Right cardiac atrium (tissue), 5 donors: ENCODE data around the gene CXXC5. TPM values are rescaled to one million over a fixed set of nuclear protein-coding genes. Genes with fewer than 3 reads are reported as not detected.

Source experiments
- ATAC-seq, 2 donors: fragments of 200-7000 bp; cut with Tn5 transposase; one replicate each; pipeline versions ENCODE4 v1.8.0 to v1.9.1; 2020; ENCODE audit warnings: moderate library complexity in 2 of 2, mild to moderate bottlenecking in 1 of 2
- DNase-seq, 3 donors: peaks; one replicate each; pipeline ENCODE4 v3.0.0-alpha.2; 2020
- H3K27ac ChIP-seq: one replicate; pipeline ENCODE4 v1.5.1; 2013; ENCODE audit warnings: mild to moderate bottlenecking, low read length, control low read depth, moderate library complexity
- H3K27me3 ChIP-seq: one replicate; pipeline ENCODE4 v1.6.1; 2013; ENCODE audit not compliant: control insufficient read depth, insufficient read depth
- H3K4me1 ChIP-seq: one replicate; pipeline ENCODE4 v1.6.1; 2013; ENCODE audit warnings: low read length; ENCODE audit not compliant: control insufficient read depth, insufficient read depth
- H3K4me3 ChIP-seq: one replicate; pipeline ENCODE4 v1.5.1; 2013; ENCODE audit warnings: low read length, control low read depth
- H3K9me3 ChIP-seq: one replicate; pipeline ENCODE4 v1.6.1; 2013; ENCODE audit warnings: low read length; ENCODE audit not compliant: control insufficient read depth
- WGBS: extraction: QIAGEN DNeasy Blood & Tissue Kit; methylation state at CpG from one replicate; pipeline ENCODE4 v1.1.7; 2013; 5-methylcytosine and 5-hydroxymethylcytosine counted together
- intact Hi-C, 4 donors: fragments of 100-400 bp; cut with DNase I; formaldehyde crosslinking; loops; one replicate each; pipeline versions ENCODE4 v1.11.0 to v1.14.0; 2022 to 2023
- polyA plus RNA-seq: library from polyadenylated mRNA; stranded (reverse); fragments of 200-250 nt; gene quantifications from one replicate; pipeline ENCODE4 v1.2.3, GENCODE V29; 2013
- total RNA-seq, 4 donors: library from RNA; stranded (reverse); fragmentation: NEBNext Ultra II Directional; extraction: Animal tissue kit (Norgen Biotek cat#: 25700); gene quantifications; one replicate each; pipeline ENCODE4 v1.2.1, GENCODE V29; 2021
- donor health status: healthy with polysubstance abuse.
- donor health status: DM: no; HTN: yes; CAD: no.
- donor health status: DM: no; HTN: no; CAD: no.
- donor health status: DM: no; HTN: yes; CAD: no; lungs with severe emphysema.
- donor health status: DM: yes; HTN: yes; CAD: no.

CXXC5 gene
- total and polyA plus RNA-seq, 5 donors: 33.9 to 70.5 (median 48.7) TPM

DNA sequence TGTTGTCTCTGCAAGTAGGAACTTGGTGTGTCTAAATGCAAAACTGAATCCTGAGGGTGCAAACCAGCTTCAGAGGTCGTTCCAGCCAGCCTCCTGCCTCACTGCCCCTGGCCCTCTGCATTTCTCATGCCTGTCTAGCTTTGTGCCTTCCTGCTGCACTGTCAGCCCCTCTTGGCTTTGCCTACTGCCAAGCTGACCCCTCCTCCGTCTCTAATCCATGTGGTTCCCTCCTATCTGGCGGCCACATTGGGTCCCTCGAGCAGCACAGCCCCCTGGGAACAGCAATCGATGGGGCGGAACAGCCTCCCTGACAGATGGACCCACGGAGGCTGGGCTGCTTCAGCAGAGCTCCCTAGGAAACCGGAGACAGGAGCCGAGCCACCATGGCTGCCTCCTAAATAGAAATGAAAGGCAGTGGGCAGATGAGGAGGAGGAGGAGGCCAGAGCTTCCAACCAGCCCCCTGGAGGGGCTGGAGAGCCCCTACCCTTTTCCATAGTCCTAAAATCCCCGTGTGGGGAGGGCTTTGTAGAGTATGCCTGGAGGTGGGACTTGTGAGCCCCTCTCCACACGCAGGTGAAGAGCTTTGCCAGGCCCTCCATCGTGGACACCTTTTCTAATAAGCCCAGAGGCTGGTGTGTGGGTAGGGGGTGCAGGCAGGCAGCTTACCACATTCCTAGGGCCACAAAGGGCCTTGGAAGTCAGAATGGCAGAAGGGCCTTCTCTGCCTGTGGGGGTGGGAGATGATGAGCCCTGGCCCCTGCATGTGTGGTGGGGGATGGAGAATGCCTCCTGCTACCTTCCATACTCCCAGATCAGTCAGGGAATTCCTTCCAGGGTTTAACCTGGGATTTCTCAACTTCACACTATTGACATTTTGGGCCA lies 9.2 kb upstream of the CXXC5 start:
- DNase-seq: peak in 1 of 3 donors; percentile 32

DNA sequence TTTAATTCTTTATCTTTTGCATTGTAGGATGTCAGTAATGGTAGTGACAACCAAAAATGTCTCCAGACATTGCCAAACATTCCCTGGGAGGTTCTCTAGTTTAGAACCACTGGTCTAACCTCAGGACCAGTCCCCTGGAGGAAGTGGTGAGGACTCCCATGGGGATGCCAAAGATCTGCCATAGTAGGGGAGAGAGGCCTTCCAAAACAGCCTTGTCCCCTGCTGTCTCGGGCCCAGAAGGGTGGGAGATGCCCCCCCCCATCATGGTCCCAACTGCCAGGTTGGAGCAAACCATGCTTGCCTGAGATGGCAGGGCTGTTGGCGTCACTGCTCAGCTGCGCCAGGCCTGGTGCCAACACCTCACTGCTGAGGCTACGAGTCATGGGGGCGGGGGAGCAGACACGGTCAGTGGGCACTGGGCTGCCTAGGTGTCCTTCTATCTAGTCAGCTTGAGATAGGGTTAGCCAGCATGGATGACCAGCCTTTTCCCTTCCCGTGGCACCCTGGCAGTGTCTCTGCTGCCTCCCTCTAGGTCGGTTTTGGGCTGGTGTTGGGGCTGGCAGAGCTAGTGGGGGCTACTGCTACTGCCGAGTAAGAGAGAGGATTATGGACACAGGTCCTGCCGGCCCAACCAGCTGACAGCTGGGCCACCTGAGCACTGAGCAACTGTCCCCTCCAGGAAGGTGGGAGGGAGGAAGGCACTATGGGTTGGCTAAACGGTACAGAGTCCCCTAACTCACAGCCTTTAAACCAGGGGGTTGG lies 8.3 kb upstream of the CXXC5 start:
- H3K4me1 ChIP-seq: peaks cover 19% of the 10 kb centered on the region
- no peaks in the 10 kb centered on the region for H3K27me3 ChIP-seq
- DNase-seq: peak; percentile 50 to 83 (median 76)
- H3K27ac ChIP-seq: no peak overlapping the region
- H3K9me3 ChIP-seq: no peaks in the 10 kb centered on the region
- WGBS: 69% methylated on average over 11 of the region's 11 CpGs
- no peak for ATAC-seq
- H3K4me3 ChIP-seq: no peak overlapping the region
- intact Hi-C loops: loop anchor here in 3 of 4 donors (5.0 kb wide), 2 partner anchors 48 to 53 kb away; no protein-coding TSS in a partner anchor

More for the DNA sequence above, 9.2 kb upstream of the CXXC5 start:
- H3K4me1 ChIP-seq: peaks cover 19% of the 10 kb centered on the region
- WGBS: 67% methylated on average over 12 of the region's 12 CpGs
- H3K27ac ChIP-seq: peak overlapping the region; percentile 91
- ATAC-seq: no peak
- no peak overlapping the region for H3K4me3 ChIP-seq
- intact Hi-C loops: loop anchor here in 3 of 4 donors (5.0 kb wide), 2 partner anchors 48 to 53 kb away; no protein-coding TSS in a partner anchor
- H3K27me3 ChIP-seq: no peaks in the 10 kb centered on the region
- H3K9me3 ChIP-seq: no peaks in the 10 kb centered on the region

DNA sequence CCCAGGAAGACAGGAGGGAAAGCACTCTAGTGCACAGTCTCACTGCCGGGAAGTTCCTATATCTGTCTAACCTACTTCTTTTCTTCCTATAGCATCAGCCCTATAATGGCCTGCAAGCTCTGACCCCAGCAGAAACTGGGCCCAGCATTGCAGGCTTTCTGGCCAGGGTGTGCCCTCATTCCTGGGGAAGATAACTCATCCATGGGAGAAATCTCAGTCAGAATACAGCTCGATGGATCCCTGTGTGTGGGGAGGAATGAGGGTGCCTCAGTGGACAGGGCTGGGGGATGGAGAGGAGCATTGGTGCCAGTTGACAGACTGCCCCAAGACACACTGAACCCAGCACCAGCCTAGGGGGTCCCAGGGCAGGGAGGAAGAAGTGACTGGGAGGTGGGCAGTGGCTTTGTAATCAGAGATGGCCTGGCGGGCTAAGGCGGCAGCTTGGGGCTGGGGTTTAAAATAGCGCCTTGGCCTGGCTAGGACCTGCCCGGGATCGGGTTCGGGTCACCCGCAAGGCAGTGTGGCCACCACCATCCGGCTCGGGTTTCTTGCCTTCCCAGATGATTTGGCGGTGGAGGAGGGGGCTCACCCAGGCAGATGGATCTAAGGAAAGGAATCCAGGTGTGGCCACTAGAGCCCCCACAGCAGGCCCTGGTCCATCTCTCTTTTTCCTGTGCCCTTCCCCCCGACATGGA lies 7.6 kb upstream of the CXXC5 start:
- Histone ChIP-seq H3K4me3 (no peak overlapping the region), H3K27ac (no peak overlapping the region), H3K9me3 (no peaks in the 10 kb centered on the region), H3K4me1 (peaks cover 19% of the 10 kb centered on the region), H3K27me3 (no peaks in the 10 kb centered on the region)
- 81% methylated on average over 13 of the region's 13 CpGs for WGBS
- ATAC-seq (no peak), DNase-seq (peak in 1 of 3 donors; percentile 55)
- intact Hi-C loops: no loop called here

DNA sequence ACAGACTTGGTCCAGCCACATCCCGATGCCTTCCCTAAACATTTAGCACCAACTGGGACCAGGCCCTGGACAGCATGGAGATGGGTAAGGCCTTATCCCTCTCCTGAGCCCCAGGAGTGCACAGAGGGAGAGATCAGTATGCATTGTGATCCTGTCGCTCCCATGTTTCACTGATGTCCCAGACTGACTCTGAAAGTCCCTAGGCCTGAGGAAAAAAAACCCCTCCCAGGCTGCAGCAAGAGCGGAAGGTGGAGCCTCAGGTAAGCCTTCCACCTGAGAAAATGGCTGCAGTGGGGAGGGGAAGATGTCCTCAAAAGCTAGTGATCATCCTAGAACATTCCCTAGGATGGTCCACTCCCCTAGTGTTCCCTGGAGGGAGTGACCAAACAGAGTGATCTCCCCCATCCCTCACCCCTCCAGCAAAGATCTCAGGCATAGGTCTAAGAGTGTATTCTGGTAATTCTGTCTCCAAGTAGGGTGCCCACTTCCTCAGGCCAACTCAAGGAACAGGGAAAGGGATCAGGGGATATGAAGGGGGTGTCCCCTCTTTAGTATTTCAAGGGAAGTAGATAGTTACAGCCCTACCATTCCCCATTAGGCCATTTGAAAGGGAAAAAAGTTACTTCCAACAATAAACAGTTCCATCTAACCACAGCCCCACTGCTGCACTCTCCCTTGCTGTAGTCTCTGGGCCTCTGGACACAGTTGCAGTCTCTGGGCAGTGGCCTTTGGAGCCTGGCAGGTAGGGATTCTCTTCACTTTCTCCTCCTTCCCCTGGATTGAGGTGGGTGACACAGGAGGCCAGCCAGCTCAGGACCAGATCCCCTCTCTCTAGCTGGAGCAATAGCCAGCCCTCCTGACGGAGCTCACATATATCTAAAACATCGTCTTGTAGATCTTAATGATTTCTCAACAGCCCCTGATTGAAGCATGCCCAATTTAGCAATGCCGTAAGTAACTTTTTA lies 6.8 kb upstream of the CXXC5 start:
- 90% methylated on average over 6 of the region's 6 CpGs for WGBS
- Histone ChIP-seq H3K27ac (no peak overlapping the region), H3K9me3 (no peaks in the 10 kb centered on the region), H3K27me3 (no peaks in the 10 kb centered on the region), H3K4me3 (no peak overlapping the region), H3K4me1 (peaks cover 12% of the 10 kb centered on the region)
- DNase-seq: no peak
- intact Hi-C loops: no loop called here
- ATAC-seq: no peak

DNA sequence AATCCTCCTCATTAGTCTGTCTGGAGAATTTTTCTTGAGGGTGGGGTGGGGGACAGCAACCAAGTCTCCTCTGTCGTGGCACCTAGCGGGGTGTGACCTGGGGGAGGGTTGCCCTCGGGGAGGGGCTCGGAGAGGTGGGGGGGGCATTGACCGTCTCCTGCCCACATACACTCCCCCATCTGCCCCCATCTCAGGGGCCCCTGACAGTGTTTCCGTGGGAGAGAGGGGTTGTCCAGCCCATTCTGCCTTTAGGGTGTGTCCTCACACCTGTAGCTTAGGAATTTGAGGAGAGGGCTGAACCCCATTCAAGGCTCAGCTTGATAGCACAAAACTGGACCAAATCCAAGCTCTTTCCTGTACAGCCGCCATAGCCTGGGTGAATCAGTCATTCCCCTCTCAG lies 5.9 kb upstream of the CXXC5 start:
- no peak for ATAC-seq
- Histone ChIP-seq H3K4me3 (no peak overlapping the region), H3K27me3 (no peaks in the 10 kb centered on the region), H3K9me3 (no peaks in the 10 kb centered on the region), H3K4me1 (peaks cover 8% of the 10 kb centered on the region), H3K27ac (no peak overlapping the region)
- DNase-seq: peak in 1 of 3 donors; percentile 36
- intact Hi-C loops: no loop called here
- 62% methylated on average over 7 of the region's 7 CpGs for WGBS

DNA sequence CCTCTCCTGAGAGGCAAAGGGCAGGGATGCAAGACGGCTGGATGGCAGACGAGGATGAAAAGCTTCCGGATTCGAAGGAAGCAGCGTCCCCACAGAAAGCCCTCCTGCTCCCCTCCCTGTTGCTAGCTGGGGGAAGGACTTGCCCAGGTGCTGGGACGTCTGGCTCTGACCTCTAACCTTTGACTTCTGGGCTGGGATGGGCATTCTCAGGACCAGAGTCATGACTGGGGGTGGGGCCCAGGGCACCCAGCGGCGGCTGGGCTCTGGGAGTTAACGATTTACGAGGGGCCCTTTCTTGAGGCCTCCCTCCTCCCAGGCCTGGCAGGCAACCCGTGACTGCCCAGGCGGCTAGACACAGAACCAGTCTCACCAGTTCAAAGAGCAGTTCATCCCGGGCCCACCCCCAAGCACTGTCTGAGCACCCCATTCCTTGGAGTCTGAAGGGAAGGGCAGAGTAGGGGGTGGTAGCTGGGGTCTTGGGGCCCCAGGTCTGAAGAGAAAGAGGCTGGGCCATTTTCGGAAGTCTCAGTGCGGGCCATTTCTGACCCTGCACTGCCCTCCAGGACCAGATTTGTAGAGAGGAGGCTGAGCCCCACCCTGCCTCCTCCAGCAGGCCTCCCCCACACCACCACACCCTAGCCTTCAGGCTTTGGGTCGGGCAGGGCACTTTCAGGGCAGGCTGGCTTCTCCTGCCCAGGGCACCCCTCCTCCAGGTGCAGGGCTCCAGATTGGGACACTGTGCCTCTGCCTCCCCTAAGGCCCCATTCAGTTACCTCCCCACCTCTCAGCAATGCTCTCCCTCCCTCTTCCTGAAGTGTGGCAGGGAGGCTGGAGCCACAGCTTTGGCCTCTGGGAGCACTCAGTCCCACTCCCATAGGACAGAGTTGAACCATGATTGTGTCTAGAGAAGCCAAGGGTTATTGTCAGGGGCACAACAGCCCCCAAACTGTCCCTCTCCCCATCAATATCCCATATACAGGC lies 5.0 kb upstream of the CXXC5 start:
- WGBS: 72% methylated on average over 16 of the region's 16 CpGs
- H3K27me3 ChIP-seq: no peaks in the 10 kb centered on the region
- no peaks in the 10 kb centered on the region for H3K9me3 ChIP-seq
- ATAC-seq (no peak), DNase-seq (peak in 1 of 3 donors; percentile 53)
- H3K4me3 ChIP-seq: no peak overlapping the region
- no peak overlapping the region for H3K27ac ChIP-seq
- intact Hi-C loops: no loop called here
- H3K4me1 ChIP-seq: peaks cover 8% of the 10 kb centered on the region

DNA sequence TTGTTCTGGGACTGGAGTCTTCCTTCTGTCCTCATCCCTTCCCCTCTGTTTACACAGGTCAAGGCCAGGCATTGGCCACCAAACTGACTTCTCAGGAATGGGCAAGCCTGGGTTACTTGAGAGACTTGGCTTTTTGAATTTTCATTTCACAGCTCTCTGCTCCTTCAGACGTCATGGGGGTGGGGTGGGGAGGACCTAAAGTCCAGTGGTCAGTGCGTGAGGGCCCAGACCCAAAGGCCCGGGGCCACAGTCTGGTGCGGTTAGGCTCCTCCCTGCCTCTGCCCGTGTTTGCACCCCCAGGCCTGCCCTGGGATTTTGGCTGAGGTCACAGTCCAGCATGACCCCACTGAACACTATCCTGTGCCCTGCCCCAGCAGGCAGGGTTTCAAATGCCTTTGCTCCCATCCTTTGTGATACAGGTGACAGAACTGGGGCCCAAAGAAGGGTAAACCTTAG lies 4.1 kb upstream of the CXXC5 start:
- ATAC-seq: no peak
- H3K4me3 ChIP-seq: no peak overlapping the region
- H3K27ac ChIP-seq: no peak overlapping the region
- 91% methylated on average over 5 of the region's 5 CpGs for WGBS
- no peaks in the 10 kb centered on the region for H3K27me3 ChIP-seq
- DNase-seq: peak in 1 of 3 donors; percentile 33
- H3K4me1 ChIP-seq: peaks cover 3% of the 10 kb centered on the region
- no peaks in the 10 kb centered on the region for H3K9me3 ChIP-seq
- intact Hi-C loops: no loop called here

DNA sequence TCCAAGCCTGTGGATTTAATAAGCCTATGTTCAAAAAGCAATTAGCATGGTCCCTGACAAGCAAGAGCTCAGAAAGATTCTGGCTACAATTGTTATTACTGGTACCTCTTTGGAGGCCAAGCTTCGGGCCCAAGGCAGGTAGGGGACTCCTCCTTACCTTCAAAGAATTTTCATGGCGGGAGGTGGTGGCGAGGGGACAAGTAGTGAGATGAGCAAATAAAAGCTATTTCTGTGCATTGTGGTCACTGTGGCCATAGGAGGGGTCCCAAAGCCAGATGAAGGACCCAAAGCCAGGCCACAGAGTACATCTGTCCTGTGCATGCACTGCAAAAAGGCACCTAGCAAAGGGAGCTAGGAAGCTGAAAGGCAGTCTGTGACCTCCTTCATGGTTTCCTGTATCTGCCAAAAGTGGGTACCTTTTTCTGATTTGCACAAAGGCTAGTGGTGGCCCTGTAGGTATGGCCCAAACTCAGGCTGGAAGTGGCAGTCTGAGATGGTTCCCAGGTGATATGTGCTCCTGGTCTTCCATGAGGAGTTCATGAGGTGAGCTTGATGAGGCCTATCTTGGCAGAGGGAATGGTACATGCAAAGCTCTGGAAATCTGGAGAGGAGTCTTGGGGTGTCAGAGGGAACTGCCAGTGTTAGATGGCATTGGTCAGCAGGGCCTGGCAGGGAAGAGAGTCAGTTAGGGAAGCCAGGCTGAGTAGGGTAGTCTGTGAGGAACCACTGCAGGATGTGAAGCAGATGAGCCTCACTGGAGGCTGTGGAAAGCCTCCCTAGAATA lies 3.3 kb upstream of the CXXC5 start:
- no peak overlapping the region for H3K27ac ChIP-seq
- intact Hi-C loops: no loop called here
- no peak for ATAC-seq
- DNase-seq: no peak
- H3K4me3 ChIP-seq: no peak overlapping the region
- H3K4me1 ChIP-seq: no peaks in the 10 kb centered on the region
- WGBS: over 99% methylated on average over 3 of the region's 3 CpGs
- H3K27me3 ChIP-seq: no peaks in the 10 kb centered on the region
- no peaks in the 10 kb centered on the region for H3K9me3 ChIP-seq

DNA sequence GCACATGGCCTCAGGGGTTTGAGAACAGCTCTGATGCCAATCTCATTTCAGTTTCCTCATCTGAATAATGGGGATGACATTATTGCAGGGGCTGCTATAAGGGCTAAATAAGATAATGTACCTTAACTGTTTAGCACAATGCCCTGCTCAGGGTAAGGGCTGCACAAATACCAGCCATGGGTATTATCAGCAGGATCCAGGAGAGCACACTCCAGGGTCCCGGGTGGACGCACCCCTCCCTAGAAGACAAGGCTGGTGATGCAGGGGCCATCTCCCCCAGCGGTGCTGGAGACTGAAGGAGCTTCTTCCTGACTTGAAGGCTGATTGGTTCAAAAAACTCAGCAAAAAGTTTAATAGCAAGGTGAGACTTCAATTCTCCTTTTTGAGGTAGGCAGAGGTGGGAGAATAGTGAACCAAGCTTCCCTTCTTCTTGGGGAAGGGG lies 2.7 kb upstream of the CXXC5 start:
- H3K9me3 ChIP-seq: no peaks in the 10 kb centered on the region
- H3K4me1 ChIP-seq: no peaks in the 10 kb centered on the region
- DNase-seq: no peak
- no peak for ATAC-seq
- H3K27ac ChIP-seq: no peak overlapping the region
- WGBS: 93% methylated on average over 3 of the region's 3 CpGs
- no peak overlapping the region for H3K4me3 ChIP-seq
- intact Hi-C loops: no loop called here
- H3K27me3 ChIP-seq: no peaks in the 10 kb centered on the region
